ENCODE data around the gene SPATA31D1. TPM values are rescaled to one million over a fixed set of nuclear protein-coding genes. Genes with fewer than 3 reads are reported as not detected.

Gene SPATA31D1
- total RNA-seq, 1 donor from 2014 or later = not detected

DNA sequence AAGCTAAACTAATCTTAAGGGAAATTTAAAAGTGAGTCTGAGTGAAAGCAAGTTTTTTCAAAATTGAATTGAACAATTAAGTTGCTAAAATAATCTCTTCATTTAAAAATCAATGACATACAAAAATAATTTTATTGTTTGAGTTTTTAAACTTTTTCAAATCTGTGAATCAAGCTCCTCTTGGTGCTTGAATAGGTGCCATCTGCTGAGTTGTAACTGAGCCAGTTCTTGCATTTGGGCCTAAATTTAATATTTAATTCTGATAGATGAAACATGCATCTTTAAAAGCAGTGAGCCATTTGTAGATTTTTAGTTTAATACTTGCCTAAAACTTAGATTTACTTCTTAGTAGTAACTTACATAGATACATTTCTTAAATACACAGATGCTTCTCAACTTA is 31.8 kb downstream of the SPATA31D1 start:
- no peak for DNase-seq (ENCODE audit: extremely low read depth, low read depth, low spot score)

DNA sequence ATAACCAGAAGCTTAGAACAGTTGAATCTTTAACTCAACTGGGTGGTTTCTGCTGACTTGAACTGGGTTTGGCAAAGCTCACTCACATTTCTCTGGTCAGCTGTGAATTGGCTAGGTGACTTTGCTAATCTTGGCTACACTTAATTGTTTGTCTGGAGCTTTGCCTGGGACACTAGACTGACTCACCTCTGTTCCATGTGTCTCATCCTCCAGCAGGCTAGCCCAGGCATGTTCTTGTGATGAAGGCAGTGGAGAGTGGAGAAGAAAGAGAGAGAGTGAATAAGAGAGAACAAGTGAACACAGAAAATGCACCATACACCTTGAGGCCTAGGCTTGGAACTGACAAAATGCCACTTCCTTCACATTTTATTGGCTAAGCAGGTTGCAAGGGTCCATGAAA is 32.6 kb downstream of the SPATA31D1 start:
- DNase-seq (ENCODE audit: extremely low read depth, low read depth, low spot score) = no peak

DNA sequence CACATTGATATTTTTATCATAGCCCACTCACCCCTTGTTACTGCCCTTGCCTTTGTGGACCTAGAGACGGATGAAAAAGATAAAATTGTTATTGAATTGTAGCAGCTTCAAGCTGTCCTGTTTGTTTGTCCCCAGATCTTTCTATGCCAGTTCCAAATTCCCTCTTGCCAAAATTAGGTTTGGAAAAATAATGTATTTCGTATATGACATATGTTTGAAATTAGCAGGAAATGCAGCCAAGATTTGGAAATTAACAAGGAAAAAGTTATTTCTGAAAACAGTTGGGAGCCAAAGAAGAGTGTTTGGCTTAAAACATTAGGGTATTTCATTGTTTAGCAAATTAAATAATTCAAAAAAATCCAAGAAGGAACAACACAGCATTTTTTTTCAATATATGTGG is 33.5 kb downstream of the SPATA31D1 start:
- DNase-seq (ENCODE audit: extremely low read depth, low read depth, low spot score) = no peak

DNA sequence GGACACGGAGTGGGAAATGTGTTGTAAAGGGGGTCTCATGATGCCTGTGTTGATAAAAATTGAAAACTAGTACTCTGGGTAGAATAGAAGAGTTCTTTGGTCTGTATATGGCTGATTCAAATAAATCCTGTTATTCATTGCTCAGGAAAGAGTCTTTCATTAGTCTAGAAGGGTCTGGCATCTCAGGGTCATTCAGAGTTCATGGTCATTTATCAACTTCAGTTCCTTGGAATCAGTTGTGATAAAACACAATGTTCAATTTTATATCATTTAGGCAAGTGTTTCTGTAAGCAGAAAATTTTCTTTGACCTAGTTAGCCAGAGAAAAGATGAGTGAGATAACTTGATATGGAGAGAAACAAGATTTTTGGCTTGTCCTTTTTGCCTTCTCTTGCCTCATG is 36.3 kb downstream of the SPATA31D1 start:
- DNase-seq (ENCODE audit: extremely low read depth, low read depth, low spot score) = no peak

DNA sequence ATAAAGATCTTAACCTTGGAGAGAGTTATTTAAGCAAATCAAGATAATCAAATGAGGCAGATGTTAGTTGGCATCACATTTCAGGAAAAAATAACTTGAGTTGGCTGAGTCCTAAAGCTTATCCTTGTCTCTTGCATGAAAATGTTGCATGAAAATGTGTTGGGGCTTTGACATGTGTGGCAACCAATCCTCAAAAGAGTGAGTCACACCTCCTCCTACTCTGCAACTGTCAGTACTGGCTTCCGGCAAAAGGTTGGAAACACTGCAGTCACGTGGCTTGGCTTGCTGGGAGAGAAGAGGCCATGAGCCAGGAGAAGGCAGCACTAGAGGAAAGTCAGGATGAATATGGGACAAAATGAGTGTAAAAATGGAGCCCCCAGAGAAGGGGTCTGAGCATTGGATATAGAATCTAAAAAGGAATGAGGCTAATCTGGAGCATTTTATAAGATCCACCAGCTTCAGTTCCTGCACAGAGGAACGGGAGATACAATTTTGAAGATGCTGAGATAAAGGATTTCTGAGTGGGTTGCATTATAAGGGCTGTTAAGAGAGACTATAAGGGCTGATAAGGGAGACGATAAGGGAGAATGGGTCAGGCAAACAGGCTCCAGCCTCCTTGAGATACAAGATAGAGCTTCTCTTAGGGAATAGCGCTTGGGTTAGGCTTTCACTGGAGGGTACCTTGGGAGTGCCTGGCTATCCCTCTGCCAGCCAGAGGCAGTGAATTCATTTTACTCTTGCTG is 43.1 kb downstream of the SPATA31D1 start:
- DNase-seq (ENCODE audit: extremely low read depth, low read depth, low spot score) = no peak

DNA sequence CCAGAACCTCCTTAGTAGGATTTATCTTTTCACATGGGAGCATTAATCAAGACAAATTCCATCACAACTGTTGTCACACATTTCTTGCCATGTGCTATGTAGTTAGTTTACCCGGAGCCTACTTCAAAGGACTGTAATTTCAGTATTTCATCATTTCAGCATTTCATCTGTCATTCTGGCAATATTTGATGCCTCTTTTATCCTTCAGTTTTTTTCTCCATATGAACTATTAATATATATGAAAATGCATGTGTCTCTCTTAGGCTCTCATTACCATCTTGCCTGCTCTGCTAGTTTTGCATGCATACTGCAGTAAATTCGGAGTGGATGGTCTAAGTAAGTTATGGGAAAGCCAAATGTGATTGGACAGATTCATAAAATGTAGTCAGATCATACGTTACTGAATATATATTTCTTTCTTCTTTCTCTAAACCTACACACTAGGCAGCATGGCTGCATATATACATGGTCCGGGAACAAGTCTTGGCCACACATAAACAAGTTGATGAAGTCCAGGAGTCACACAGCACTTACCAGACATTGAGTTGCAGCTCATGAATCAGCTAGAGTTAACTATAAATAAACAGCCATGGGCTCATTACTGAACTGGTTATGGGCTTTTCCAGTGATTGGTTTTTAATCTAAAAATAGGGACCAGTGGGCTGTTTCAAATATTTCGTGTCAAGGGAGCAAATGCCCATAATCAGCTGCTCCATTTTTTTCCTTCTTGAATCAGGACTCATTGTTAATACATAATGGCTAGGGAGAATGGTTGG is 46.6 kb downstream of the SPATA31D1 start:
- DNase-seq (ENCODE audit: extremely low read depth, low read depth, low spot score) = no peak

DNA sequence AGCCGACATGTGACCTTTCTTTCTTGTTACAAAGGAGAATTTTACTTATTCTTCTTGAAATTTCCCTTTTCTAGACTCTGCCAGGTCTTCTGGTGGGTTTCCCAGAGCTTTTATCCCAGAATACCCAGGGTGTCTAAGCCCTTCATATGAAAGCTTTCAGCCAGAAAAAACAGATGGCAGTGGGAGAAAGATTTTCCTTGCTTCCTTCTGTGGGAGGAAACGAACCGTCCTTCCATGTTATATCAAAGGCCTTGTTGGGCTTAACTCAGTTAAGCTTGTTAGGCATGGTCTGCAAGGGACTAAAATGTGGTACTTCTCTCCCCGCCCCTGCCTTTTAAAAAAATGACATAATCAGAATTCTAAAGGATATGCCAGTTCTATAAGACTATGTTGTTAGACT is 47.5 kb downstream of the SPATA31D1 start:
- no peak for DNase-seq (ENCODE audit: extremely low read depth, low read depth, low spot score)

DNA sequence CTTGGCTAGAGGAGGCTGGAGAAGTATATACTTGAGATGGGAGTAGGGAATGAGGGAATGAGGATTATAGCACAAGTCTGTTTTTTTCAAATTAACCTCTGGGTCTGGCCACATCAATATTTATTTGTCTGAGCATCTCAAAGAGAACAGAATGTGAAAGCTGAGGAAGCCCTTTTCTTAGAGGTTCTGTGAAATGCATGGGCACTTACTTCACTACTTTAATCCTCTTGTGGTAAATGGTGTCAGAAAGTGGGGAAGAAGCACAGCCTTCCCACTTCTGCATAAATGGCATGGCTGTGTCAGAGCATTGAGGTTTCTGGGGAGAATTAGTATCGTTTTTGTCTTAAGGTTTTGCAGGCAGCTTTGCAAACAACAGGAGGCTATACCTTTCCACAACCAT is 48.6 kb downstream of the SPATA31D1 start:
- DNase-seq (ENCODE audit: extremely low read depth, low read depth, low spot score) = no peak

DNA sequence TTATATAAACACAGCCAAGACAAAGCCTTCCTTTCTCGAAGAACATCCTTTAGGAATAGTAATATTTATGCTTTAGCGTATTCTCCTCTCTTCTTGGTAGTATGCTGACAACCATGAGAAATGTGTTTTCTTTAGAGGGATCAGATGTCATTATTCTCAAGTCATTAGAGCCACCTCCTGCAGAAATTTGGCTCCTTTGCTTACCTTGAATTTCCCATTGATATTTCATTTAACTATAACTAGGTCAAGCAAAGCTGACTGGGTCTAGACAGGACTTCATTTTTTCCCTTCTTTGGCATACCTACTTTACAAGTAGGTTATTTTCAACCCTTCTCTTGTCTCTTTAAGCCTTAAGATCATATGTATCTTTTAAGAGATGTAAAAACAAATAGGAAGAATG is 50.3 kb downstream of the SPATA31D1 start:
- no peak for DNase-seq (ENCODE audit: extremely low read depth, low read depth, low spot score)

Other genes starting within 250 kb of the SPATA31D1 start
- not detected in 2 replicates for gene SPATA31D4, start 60.3 kb upstream of the SPATA31D1 start, total RNA-seq
- gene SPATA31D3, start 45.3 kb upstream of the SPATA31D1 start, total RNA-seq = not detected in 2 replicates

Data from glomerular endothelial cell (primary cell).